Thyroid gland (tissue), 4 donors: ENCODE measurements around the gene ATMIN.

Experiments used
- POLR2A ChIP-seq, 2 donors: fragments of 450-650 bp; IDR thresholded peaks; one replicate each; pipeline ENCODE4 v1.6.1; 2017; ENCODE audit warnings: antibody characterized with exemption in 2 of 2, mild to moderate bottlenecking in 2 of 2, moderate library complexity in 1 of 2
- TF ChIP-seq, protein P1 (sequence below), 6 experiments: fragments of 200-600 bp in 3 of 6; fragments of 450-650 bp in 3 of 6; sonication (generic) in 3 of 6; IDR thresholded peaks; one replicate each; pipeline ENCODE4 v1.5.1; 2016 to 2019; ENCODE audit warnings: antibody characterized with exemption in 6 of 6, mild to moderate bottlenecking in 2 of 6, inconsistent platforms in 1 of 6, moderate library complexity in 1 of 6

DNA sequence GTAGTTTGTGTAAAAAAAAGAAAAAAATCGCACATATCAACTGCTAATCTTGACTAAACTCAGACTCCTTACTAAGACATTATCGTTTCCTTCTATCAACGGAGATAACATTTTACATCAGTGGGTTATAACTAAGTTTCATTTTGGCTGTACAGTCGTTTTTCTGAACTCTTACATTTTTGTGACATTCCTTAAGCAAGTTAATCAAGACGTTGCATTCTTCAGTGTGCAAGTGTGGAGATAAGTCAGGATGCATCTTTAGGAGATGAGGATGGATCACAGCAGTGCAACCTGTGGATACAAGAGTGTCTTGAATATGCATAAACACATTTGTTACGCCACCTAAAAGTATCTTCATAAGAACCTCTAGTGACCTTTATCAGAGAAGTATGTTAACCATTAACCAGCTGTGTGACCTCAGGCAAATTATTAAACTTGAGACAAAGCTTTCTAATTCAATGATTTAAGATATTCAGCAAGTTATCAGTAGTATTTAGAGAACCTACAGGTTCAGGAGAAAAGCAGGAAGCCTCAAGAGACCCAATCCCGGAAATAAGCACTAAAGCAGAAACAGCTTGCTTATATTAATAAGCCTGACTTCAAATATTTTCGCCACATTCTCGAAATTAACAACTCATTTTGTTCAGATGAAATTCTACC, 38.4 kb upstream of the ATMIN start:
- TF ChIP-seq, protein P1, sequence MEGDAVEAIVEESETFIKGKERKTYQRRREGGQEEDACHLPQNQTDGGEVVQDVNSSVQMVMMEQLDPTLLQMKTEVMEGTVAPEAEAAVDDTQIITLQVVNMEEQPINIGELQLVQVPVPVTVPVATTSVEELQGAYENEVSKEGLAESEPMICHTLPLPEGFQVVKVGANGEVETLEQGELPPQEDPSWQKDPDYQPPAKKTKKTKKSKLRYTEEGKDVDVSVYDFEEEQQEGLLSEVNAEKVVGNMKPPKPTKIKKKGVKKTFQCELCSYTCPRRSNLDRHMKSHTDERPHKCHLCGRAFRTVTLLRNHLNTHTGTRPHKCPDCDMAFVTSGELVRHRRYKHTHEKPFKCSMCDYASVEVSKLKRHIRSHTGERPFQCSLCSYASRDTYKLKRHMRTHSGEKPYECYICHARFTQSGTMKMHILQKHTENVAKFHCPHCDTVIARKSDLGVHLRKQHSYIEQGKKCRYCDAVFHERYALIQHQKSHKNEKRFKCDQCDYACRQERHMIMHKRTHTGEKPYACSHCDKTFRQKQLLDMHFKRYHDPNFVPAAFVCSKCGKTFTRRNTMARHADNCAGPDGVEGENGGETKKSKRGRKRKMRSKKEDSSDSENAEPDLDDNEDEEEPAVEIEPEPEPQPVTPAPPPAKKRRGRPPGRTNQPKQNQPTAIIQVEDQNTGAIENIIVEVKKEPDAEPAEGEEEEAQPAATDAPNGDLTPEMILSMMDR (IDR thresholded peaks at IDR 0.05), result no peak
- no peak for TF ChIP-seq POLR2A (IDR thresholded peaks at IDR 0.05)
